GM12891 (cell line): ENCODE data around the gene PLCXD1.
"Not testable (repeated sequence)": the region's sequence is repeated elsewhere in the genome, so short reads cannot be mapped to it uniquely, and the experiment has no call there.

Experiments used
- DNase-seq: peaks from one replicate; pipeline ENCODE4 v3.0.0; 2011; ENCODE audit warnings: low spot score; ENCODE audit not compliant: insufficient read length
- FAIRE-seq: peaks from 2 replicates; lab custom pipeline; 2011; peaks lifted over from hg19 to GRCh38; lab: Jason Lieb, UNC
- PAX5 ChIP-seq: IDR thresholded peaks from 2 replicates; pipeline ENCODE4 v1.6.1; 2011; ENCODE audit warnings: low read length, moderate library complexity, mild to moderate bottlenecking; ENCODE audit not compliant: insufficient read depth, severe bottlenecking
- POLR2A ChIP-seq: IDR thresholded peaks from 2 replicates; pipeline ENCODE4 v1.6.1; 2011; ENCODE audit warnings: low read depth, low read length, control low read depth
- POLR2AphosphoS5 ChIP-seq: IDR thresholded peaks from 2 replicates; pipeline ENCODE4 v1.6.1; 2011; ENCODE audit warnings: low read depth, low read length, control low read depth
- POU2F2 ChIP-seq: IDR thresholded peaks from 2 replicates; pipeline ENCODE4 v1.6.1; 2011; ENCODE audit warnings: low read depth, mild to moderate bottlenecking, control low read depth, low read length, moderate library complexity
- SPI1 ChIP-seq: IDR thresholded peaks from 2 replicates; pipeline ENCODE4 v1.6.1; 2011; ENCODE audit warnings: low read depth, low read length, control low read depth
- TAF1 ChIP-seq: IDR thresholded peaks from 2 replicates; pipeline ENCODE4 v1.6.1; 2011; ENCODE audit warnings: low read depth, low read length, control low read depth

PLCXD1 gene

GRCh38 chrX:254630-255215, 26.5 kb upstream of the PLCXD1 start:
- TF ChIP-seq TAF1 (no peak), POU2F2 (no peak), SPI1 (no peak), PAX5 (no peak), POLR2AphosphoS5 (no peak), POLR2A (no peak)
- DNase-seq (no peak), FAIRE-seq (no peak)

- no peak for TF ChIP-seq TAF1
- TF ChIP-seq SPI1: no peak
- TF ChIP-seq POU2F2: no peak
- no peak for TF ChIP-seq POLR2A
- no peak for TF ChIP-seq PAX5
- DNase-seq (no peak), FAIRE-seq (no peak)
These were observed 25.3 kb upstream of the PLCXD1 start for GRCh38 chrX:255923-256331.

GRCh38 chrX:257054-257453, 24.1 kb upstream of the PLCXD1 start:
- not testable (repeated sequence) for DNase-seq, FAIRE-seq

- FAIRE-seq: no peak
- TF ChIP-seq POU2F2 (no peak), SPI1 (no peak), POLR2AphosphoS5 (no peak), PAX5 (no peak), POLR2A (no peak), TAF1 (no peak)
- DNase-seq: no peak
These were observed 23.4 kb upstream of the PLCXD1 start for GRCh38 chrX:257681-258289.

GRCh38 chrX:258291-259040, 22.7 kb upstream of the PLCXD1 start:
- TF ChIP-seq SPI1 (no peak), TAF1 (no peak), POLR2AphosphoS5 (no peak), POU2F2 (no peak), POLR2A (no peak), PAX5 (no peak)
- FAIRE-seq: no peak
- no peak for DNase-seq

GRCh38 chrX:259692-260355, 21.4 kb upstream of the PLCXD1 start:
- no peak for DNase-seq
- no peak for TF ChIP-seq SPI1
- no peak for TF ChIP-seq TAF1
- TF ChIP-seq POLR2A: no peak
- no peak for TF ChIP-seq POLR2AphosphoS5
- TF ChIP-seq POU2F2: no peak
- no peak for TF ChIP-seq PAX5
- no peak for FAIRE-seq

- no peak for DNase-seq
- TF ChIP-seq POU2F2 (no peak), POLR2AphosphoS5 (no peak), PAX5 (no peak), SPI1 (no peak), POLR2A (no peak), TAF1 (no peak)
- FAIRE-seq: no peak
These were observed 19.8 kb upstream of the PLCXD1 start for GRCh38 chrX:261167-261918.

GRCh38 chrX:261919-262352, 19.2 kb upstream of the PLCXD1 start:
- no peak for DNase-seq
- no peak for FAIRE-seq
- TF ChIP-seq PAX5 (no peak), TAF1 (no peak), SPI1 (no peak), POLR2A (no peak), POLR2AphosphoS5 (no peak), POU2F2 (no peak)

GRCh38 chrX:262381-262909, 18.7 kb upstream of the PLCXD1 start:
- TF ChIP-seq PAX5 (no peak), POLR2AphosphoS5 (no peak), TAF1 (no peak), SPI1 (no peak), POU2F2 (no peak), POLR2A (no peak)
- DNase-seq (no peak), FAIRE-seq (no peak)

GRCh38 chrX:264006-264405, 17.2 kb upstream of the PLCXD1 start:
- DNase-seq, FAIRE-seq: not testable (repeated sequence)
